Endothelial cell (in vitro differentiated cells): ENCODE results near the gene FARSB. TPM values are rescaled to one million over a fixed set of nuclear protein-coding genes. Genes with fewer than 3 reads are reported as not detected.
"Not testable (repeated sequence)": the region's sequence is repeated elsewhere in the genome, so short reads cannot be mapped to it uniquely, and the experiment has no call there.

ENCODE experiments used
- DNase-seq: peaks from one replicate; pipeline ENCODE4 v3.0.0; 2021; ENCODE audit warnings: low spot score
- H3K27ac Mint-ChIP-seq: one replicate; pipeline ENCODE4 v1.8.0; 2021; ENCODE audit warnings: mixed read lengths, inconsistent platforms; ENCODE audit not compliant: unreplicated experiment
- H3K27me3 Mint-ChIP-seq: one replicate; pipeline ENCODE4 v1.8.0; 2021; ENCODE audit warnings: mild to moderate bottlenecking, moderate library complexity, mixed read lengths, inconsistent platforms; ENCODE audit not compliant: unreplicated experiment
- H3K36me3 Mint-ChIP-seq: one replicate; pipeline ENCODE4 v1.8.0; 2021; ENCODE audit warnings: mild to moderate bottlenecking, low read depth, mixed read lengths, inconsistent platforms; ENCODE audit not compliant: unreplicated experiment
- H3K4me1 Mint-ChIP-seq: one replicate; pipeline ENCODE4 v1.8.0; 2021; ENCODE audit warnings: mild to moderate bottlenecking, mixed read lengths, inconsistent platforms; ENCODE audit not compliant: unreplicated experiment
- H3K4me3 Mint-ChIP-seq: one replicate; pipeline ENCODE4 v1.8.0; 2021; ENCODE audit warnings: mild to moderate bottlenecking, mixed read lengths, inconsistent platforms; ENCODE audit not compliant: unreplicated experiment
- H3K9me3 Mint-ChIP-seq: one replicate; pipeline ENCODE4 v1.8.0; 2021; ENCODE audit warnings: mixed read lengths, inconsistent platforms; ENCODE audit not compliant: unreplicated experiment
- CTCF ChIP-seq: fragments of 200-600 bp; sonication (generic); IDR thresholded peaks from one replicate; pipeline ENCODE4 v1.5.0; 2021; ENCODE audit warnings: antibody characterized with exemption; ENCODE audit not compliant: unreplicated experiment
- total RNA-seq: library from RNA; stranded (reverse); fragmentation: NEBNext Ultra II Directional; extraction: Animal tissue kit (Norgen Biotek cat#: 25700); gene quantifications from one replicate; pipeline ENCODE4 v1.2.1, GENCODE V29; 2021; ENCODE audit not compliant: unreplicated experiment

Gene FARSB
- total RNA-seq, 1 donor from 2014 or later = 11.9 TPM

DNA sequence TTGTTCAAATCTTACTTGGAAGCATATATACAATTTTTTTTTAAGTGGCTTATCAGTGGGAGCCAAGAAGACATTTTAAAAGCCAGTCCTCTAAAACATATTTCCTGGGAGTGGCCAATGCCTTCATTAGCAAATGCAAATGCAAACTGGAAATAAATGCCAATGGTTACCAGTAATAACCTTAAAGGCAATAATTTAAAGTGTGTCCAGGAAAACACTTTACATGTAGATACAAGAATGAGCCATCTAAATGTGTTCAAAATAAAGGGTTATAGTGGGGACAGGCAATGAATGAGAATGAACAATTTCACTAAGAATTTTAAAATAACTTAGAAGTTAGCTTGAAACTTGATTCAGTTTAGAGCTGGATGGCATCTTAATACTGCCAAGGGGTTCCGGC, 64.2 kb downstream of the FARSB start:
- no peak overlapping the region for H3K4me3 Mint-ChIP-seq
- H3K4me1 Mint-ChIP-seq = no peaks in the 10 kb centered on the region
- no peak overlapping the region for H3K27ac Mint-ChIP-seq
- H3K27me3 Mint-ChIP-seq = peaks cover 2% of the 10 kb centered on the region
- H3K36me3 Mint-ChIP-seq = peaks cover 6% of the 10 kb centered on the region
- TF ChIP-seq CTCF = no peak
- no peaks in the 10 kb centered on the region for H3K9me3 Mint-ChIP-seq
- DNase-seq = no peak

DNA sequence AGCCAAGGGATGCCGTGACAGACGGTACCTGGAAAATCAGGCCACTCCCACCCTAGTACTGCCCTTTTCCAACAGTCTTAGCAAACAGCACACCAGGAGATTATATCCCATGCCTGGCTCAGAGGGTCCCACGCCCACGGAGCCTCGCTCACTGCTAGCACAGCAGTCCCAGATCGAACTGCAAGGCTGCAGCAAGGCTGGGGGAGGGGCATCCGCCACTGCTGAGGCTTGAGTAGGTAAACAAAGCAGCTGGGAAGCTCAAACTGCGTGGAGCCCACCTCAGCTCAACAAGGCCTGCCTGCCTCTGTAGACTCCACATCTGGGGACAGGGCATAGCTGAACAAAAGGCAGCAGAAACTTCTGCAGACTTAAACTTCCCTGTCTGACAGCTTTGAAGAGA, 71.3 kb downstream of the FARSB start:
- not testable (repeated sequence) for DNase-seq, H3K4me1 Mint-ChIP-seq, H3K27me3 Mint-ChIP-seq, H3K9me3 Mint-ChIP-seq, H3K27ac Mint-ChIP-seq, H3K4me3 Mint-ChIP-seq
- peaks cover 24% of the 10 kb centered on the region for H3K36me3 Mint-ChIP-seq

GRCh38 chr2:222582928-222583327, 73.0 kb downstream of the FARSB start:
- Mint-ChIP-seq H3K36me3 (peaks cover 24% of the 10 kb centered on the region), H3K4me3 (no peak overlapping the region), H3K4me1 (no peaks in the 10 kb centered on the region), H3K27me3 (peaks cover 2% of the 10 kb centered on the region), H3K9me3 (peaks cover 6% of the 10 kb centered on the region), H3K27ac (no peak overlapping the region)
- no peak for DNase-seq
- peak; percentile 24 for TF ChIP-seq CTCF

GRCh38 chr2:222577341-222577740, 78.6 kb downstream of the FARSB start:
- no peak for DNase-seq
- Mint-ChIP-seq H3K27me3 (no peaks in the 10 kb centered on the region), H3K36me3 (no peaks in the 10 kb centered on the region), H3K9me3 (no peaks in the 10 kb centered on the region), H3K4me3 (no peak overlapping the region), H3K27ac (no peak overlapping the region), H3K4me1 (peaks cover 5% of the 10 kb centered on the region)
- TF ChIP-seq CTCF = no peak

GRCh38 chr2:222576171-222577081, 79.5 kb downstream of the FARSB start:
- Mint-ChIP-seq H3K4me3 (no peak overlapping the region), H3K27ac (no peak overlapping the region), H3K4me1 (peaks cover 5% of the 10 kb centered on the region), H3K36me3 (no peaks in the 10 kb centered on the region), H3K9me3 (no peaks in the 10 kb centered on the region), H3K27me3 (no peaks in the 10 kb centered on the region)
- no peak for TF ChIP-seq CTCF
- no peak for DNase-seq
